HepG2 (cell line): ENCODE measurements around the gene ZNF740. TPM values are rescaled to one million over a fixed set of nuclear protein-coding genes. Genes with fewer than 3 reads are reported as not detected.
A peak's percentile ranks its signal among the peaks of the same experiment; 100 is the strongest.

Experiments used
- DDIT3 ChIP-seq: sonication (generic); formaldehyde crosslinking; IDR thresholded peaks from 2 replicates; pipeline ENCODE4 v1.4.0; 2020; ENCODE audit warnings: mild to moderate bottlenecking, missing genetic modification reagents
- HDAC6 ChIP-seq: fragments of 200-600 bp; sonication (generic); IDR thresholded peaks from 2 replicates; pipeline ENCODE4 v1.7.0; 2017; ENCODE audit warnings: mild to moderate bottlenecking, antibody characterized with exemption, low read length, low read depth
- MIXL1 ChIP-seq: IDR thresholded peaks from 2 replicates; pipeline ENCODE4 v1.6.1; 2016
- PAF1 ChIP-seq: IDR thresholded peaks from 2 replicates; pipeline ENCODE4 v1.6.1; 2016; ENCODE audit warnings: missing genetic modification reagents, missing compliant biosample characterization
- PHF8 ChIP-seq: sonication (generic); formaldehyde crosslinking; IDR thresholded peaks from 2 replicates; pipeline ENCODE4 v1.5.0; 2020; ENCODE audit warnings: missing genetic modification reagents
- PRDM15 ChIP-seq: sonication (generic); formaldehyde crosslinking; IDR thresholded peaks from 2 replicates; pipeline ENCODE4 v1.4.0; 2020; ENCODE audit warnings: missing genetic modification reagents
- PRPF4 ChIP-seq: fragments of 200-400 bp; formaldehyde crosslinking; IDR thresholded peaks from 2 replicates; pipeline ENCODE4 v1.6.1; 2016; ENCODE audit warnings: low read length, low read depth; ENCODE audit not compliant: poor library complexity, severe bottlenecking
- SALL1 ChIP-seq: sonication (generic); formaldehyde crosslinking; IDR thresholded peaks from 2 replicates; pipeline ENCODE4 v1.8.0; 2022; ENCODE audit warnings: mild to moderate bottlenecking, missing genetic modification reagents
- SIX4 ChIP-seq: sonication (generic); formaldehyde crosslinking; IDR thresholded peaks from 2 replicates; pipeline ENCODE4 v1.4.0; 2020; ENCODE audit warnings: missing genetic modification reagents
- SOX6 ChIP-seq, 2 experiments: fragments of 450-650 bp in 1 of 2; sonication (generic) in 1 of 2; formaldehyde crosslinking in 1 of 2; IDR thresholded peaks; 2 replicates each; pipeline versions ENCODE4 v1.4.0 to v1.6.1; 2017 to 2020; ENCODE audit warnings: antibody characterized with exemption in 1 of 2, mild to moderate bottlenecking in 1 of 2, missing genetic modification reagents in 1 of 2
- TARDBP ChIP-seq: sonication (generic); formaldehyde crosslinking; IDR thresholded peaks from 2 replicates; pipeline ENCODE4 v1.8.0; 2022; ENCODE audit warnings: mild to moderate bottlenecking, missing genetic modification reagents
- TP53 ChIP-seq: sonication (generic); formaldehyde crosslinking; conservative IDR thresholded peaks from 2 replicates; pipeline ENCODE4 v1.4.0; 2020; ENCODE audit warnings: missing genetic modification reagents
- ZFP62 ChIP-seq: sonication (generic); formaldehyde crosslinking; IDR thresholded peaks from 2 replicates; pipeline ENCODE4 v1.4.0; 2020; ENCODE audit warnings: missing genetic modification reagents
- ZKSCAN5 ChIP-seq: sonication (generic); formaldehyde crosslinking; IDR thresholded peaks from 2 replicates; pipeline ENCODE4 v1.5.1; 2020; ENCODE audit warnings: mild to moderate bottlenecking, missing genetic modification reagents
- ZNF335 ChIP-seq: sonication (generic); formaldehyde crosslinking; IDR thresholded peaks from 2 replicates; pipeline ENCODE4 v1.4.0; 2020; ENCODE audit warnings: missing genetic modification reagents
- ZNF547 ChIP-seq: sonication (generic); formaldehyde crosslinking; IDR thresholded peaks from 2 replicates; pipeline ENCODE4 v1.5.1; 2020; ENCODE audit warnings: mild to moderate bottlenecking, missing genetic modification reagents
- ZNF792 ChIP-seq: IDR thresholded peaks from 2 replicates; pipeline ENCODE4 v1.6.1; 2016
- ZNF841 ChIP-seq: sonication (generic); formaldehyde crosslinking; IDR thresholded peaks from 2 replicates; pipeline ENCODE4 v1.8.1; 2023; ENCODE audit warnings: missing genetic modification reagents, borderline replicate concordance
- polyA plus RNA-seq, 8 experiments: library from polyadenylated mRNA; depleted of rRNA in 3 of 8; stranded (reverse) in 7 of 8; unstranded in 1 of 8; fragments of >200 nt; fragmentation: Illumina TruSeq in 4 of 8; extraction: Trizol in 4 of 8; gene quantifications; 2 replicates each; pipeline versions ENCODE4 v1.2.1 to v1.2.3, GENCODE V29; 2011 to 2016; ENCODE audit warnings: low read depth in 4 of 8, missing spikeins in 1 of 8, mixed read lengths in 1 of 8; ENCODE audit not compliant: insufficient read depth in 1 of 8
- total RNA-seq, 5 experiments: library from RNA; depleted of rRNA; stranded (reverse); fragments of >200 nt; fragmentation: Illumina TruSeq; extraction: Trizol; gene quantifications; 2 replicates each; pipeline ENCODE4 v1.2.3, GENCODE V29; 2016; ENCODE audit warnings: low read depth in 1 of 5
- TF ChIP-seq, protein P1 (sequence below): sonication (generic); formaldehyde crosslinking; IDR thresholded peaks from 2 replicates; pipeline ENCODE4 v1.4.0; 2020; ENCODE audit warnings: missing genetic modification reagents
- TF ChIP-seq, protein P2 (sequence below): sonication (generic); formaldehyde crosslinking; IDR thresholded peaks from 2 replicates; pipeline ENCODE4 v1.8.0; 2022; ENCODE audit warnings: mild to moderate bottlenecking, missing genetic modification reagents, moderate library complexity

Gene ZNF740
- total and polyA plus RNA-seq, 2 of the 13 experiments (the other 11 are each of a cell fraction or from before 2014, with no cell fraction given), result 16.9 to 19.0 TPM

DNA sequence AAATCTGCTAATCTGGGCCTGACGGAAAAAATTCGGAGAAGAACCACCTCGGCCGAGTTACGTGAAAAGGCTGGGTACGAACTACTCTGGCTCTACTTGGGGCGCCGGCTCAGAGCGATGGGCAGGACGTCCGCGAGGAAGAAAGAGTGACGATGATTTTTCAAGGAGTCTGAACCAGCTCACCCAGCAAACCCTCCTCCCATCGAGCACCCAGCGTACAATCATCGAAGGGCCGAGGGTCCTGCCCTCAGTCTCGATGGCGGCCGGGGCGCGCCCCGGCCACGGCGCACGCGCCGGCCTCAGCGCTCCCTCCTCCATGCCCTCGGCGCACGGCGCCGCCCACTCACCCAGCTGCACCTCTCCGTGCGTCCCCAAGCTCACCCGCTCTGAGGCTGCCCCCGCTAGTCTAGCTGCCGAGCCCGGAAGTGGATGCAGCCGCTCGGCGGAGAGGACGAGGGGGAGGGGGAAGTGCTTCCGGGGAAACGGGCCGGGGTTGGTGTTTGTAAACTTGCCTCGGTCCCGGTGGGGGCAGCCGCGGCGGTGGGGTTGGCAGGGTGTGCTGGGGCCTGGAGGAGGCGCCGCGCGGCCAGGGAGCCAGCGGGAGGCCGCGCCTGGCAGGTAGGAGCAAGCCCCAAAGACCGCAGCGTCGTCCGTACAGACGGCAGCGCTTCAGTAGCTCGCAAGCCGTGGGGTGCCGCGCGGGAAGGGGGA lies at the start of gene ZNF740, which contains the start of gene CSAD (continued):
- TF ChIP-seq SOX6 (IDR thresholded peaks at IDR 0.05), result no peak
- 0 out of 2 replicates have a peak, but pooled peaks have one; percentile 7 for TF ChIP-seq SOX6 (CRISPR knock-in tag; IDR thresholded peaks at IDR 0.05)
- no peak for TF ChIP-seq PAF1 (CRISPR knock-in tag)
- TF ChIP-seq SIX4 (CRISPR knock-in tag), result peak; percentile 18; the same call in 1 of the 2 replicates
- peak; percentile 78 for TF ChIP-seq PRPF4
- TF ChIP-seq PHF8, result peak; percentile 80
- peak; percentile 74 for TF ChIP-seq TARDBP (CRISPR knock-in tag)
- TF ChIP-seq ZNF792 (CRISPR knock-in tag), result peak; percentile 60
- TF ChIP-seq HDAC6, result no peak
- no peak for TF ChIP-seq DDIT3 (CRISPR knock-in tag)
- no peak for TF ChIP-seq ZNF841 (CRISPR knock-in tag)
- TF ChIP-seq ZNF547, result peak; percentile 10; the same call in 1 of the 2 replicates
- TF ChIP-seq ZFP62 (CRISPR knock-in tag), result no peak
- TF ChIP-seq, protein P1, sequence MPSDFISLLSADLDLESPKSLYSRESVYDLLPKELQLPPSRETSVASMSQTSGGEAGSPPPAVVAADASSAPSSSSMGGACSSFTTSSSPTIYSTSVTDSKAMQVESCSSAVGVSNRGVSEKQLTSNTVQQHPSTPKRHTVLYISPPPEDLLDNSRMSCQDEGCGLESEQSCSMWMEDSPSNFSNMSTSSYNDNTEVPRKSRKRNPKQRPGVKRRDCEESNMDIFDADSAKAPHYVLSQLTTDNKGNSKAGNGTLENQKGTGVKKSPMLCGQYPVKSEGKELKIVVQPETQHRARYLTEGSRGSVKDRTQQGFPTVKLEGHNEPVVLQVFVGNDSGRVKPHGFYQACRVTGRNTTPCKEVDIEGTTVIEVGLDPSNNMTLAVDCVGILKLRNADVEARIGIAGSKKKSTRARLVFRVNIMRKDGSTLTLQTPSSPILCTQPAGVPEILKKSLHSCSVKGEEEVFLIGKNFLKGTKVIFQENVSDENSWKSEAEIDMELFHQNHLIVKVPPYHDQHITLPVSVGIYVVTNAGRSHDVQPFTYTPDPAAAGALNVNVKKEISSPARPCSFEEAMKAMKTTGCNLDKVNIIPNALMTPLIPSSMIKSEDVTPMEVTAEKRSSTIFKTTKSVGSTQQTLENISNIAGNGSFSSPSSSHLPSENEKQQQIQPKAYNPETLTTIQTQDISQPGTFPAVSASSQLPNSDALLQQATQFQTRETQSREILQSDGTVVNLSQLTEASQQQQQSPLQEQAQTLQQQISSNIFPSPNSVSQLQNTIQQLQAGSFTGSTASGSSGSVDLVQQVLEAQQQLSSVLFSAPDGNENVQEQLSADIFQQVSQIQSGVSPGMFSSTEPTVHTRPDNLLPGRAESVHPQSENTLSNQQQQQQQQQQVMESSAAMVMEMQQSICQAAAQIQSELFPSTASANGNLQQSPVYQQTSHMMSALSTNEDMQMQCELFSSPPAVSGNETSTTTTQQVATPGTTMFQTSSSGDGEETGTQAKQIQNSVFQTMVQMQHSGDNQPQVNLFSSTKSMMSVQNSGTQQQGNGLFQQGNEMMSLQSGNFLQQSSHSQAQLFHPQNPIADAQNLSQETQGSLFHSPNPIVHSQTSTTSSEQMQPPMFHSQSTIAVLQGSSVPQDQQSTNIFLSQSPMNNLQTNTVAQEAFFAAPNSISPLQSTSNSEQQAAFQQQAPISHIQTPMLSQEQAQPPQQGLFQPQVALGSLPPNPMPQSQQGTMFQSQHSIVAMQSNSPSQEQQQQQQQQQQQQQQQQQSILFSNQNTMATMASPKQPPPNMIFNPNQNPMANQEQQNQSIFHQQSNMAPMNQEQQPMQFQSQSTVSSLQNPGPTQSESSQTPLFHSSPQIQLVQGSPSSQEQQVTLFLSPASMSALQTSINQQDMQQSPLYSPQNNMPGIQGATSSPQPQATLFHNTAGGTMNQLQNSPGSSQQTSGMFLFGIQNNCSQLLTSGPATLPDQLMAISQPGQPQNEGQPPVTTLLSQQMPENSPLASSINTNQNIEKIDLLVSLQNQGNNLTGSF (CRISPR knock-in tag), result no peak; the same call in 1 of the 2 replicates
- no peak; the same call in 1 of the 2 replicates for TF ChIP-seq PRDM15 (CRISPR knock-in tag)
- TF ChIP-seq ZNF335 (CRISPR knock-in tag), result peak; percentile 60; the same call in 1 of the 2 replicates
- no peak for TF ChIP-seq ZKSCAN5 (CRISPR knock-in tag)
- TF ChIP-seq SALL1 (CRISPR knock-in tag), result peak; percentile 67
- TF ChIP-seq TP53, result no peak
- no peak for TF ChIP-seq MIXL1 (CRISPR knock-in tag)
- TF ChIP-seq, protein P2, sequence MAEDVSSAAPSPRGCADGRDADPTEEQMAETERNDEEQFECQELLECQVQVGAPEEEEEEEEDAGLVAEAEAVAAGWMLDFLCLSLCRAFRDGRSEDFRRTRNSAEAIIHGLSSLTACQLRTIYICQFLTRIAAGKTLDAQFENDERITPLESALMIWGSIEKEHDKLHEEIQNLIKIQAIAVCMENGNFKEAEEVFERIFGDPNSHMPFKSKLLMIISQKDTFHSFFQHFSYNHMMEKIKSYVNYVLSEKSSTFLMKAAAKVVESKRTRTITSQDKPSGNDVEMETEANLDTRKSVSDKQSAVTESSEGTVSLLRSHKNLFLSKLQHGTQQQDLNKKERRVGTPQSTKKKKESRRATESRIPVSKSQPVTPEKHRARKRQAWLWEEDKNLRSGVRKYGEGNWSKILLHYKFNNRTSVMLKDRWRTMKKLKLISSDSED (CRISPR knock-in tag), result no peak; the same call in 1 of the 2 replicates
